ENCODE measurements around the gene TBC1D12. TPM values are rescaled to one million over a fixed set of nuclear protein-coding genes. Genes with fewer than 3 reads are reported as not detected.
"Not testable (repeated sequence)": the region's sequence is repeated elsewhere in the genome, so short reads cannot be mapped to it uniquely, and the experiment has no call there.

Gene TBC1D12
- total RNA-seq, 1 experiment from 2014 or later: 18.0 TPM

DNA sequence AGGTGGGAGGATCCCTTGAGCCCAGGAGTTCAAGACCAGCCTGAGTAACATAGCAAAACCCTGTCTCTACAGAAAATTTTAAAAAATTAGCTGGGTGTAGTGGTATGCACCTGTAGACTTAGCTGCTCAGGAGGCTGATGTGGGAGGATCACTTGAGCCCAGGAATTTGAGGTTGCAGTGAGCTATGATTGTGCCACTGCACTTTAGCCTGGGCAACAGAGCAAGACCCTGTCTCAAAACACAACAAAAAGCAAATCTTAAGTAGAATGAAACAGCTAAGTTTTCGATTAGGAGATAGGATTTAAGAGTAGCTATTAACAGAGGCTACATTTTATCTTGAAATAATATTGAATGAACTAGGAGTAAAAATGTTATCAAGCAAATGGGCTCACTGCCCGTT is 139.9 kb downstream of the TBC1D12 start:
- DNase-seq (ENCODE audit: low read depth): not testable (repeated sequence)

DNA sequence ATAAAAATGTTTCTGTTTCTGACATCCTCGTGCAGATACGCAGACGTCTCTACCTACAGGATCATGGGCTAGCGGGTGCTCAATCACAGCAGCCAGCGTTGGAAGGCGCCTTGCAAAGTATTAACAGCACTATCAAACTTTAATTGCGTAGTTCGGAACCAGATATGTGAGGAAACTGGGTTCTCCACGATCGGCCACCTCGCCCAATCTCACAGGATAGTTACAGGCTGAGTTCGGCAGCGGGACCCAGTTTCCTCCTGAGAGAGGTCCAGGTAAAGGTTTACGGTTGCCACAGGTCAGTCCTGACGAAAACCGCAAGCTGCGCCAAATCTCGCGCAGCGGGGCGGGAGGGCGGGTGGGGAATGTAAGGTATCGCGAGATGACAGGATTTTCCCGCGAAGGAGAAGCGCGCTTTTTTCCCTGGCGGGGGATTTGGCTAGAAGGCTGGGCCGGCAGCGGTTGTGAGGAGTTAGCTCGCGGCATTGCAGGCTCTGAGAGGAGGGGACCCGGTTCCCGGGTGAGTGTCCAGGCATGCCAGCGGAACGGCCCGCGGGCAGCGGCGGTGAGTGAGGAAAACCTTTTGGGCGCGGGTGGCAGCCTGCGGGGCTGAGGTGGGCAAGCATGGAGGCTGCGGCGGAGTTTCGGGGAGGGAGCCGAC is 143.2 kb downstream of the TBC1D12 start, which contains the start of gene HELLS:
TSS of gene HELLS (plus strand) at position 398 of the 658 bp plus-strand sequence. CDS start at position 532, 134 bp downstream.
- peak; percentile 85 for DNase-seq (ENCODE audit: low read depth)

DNA sequence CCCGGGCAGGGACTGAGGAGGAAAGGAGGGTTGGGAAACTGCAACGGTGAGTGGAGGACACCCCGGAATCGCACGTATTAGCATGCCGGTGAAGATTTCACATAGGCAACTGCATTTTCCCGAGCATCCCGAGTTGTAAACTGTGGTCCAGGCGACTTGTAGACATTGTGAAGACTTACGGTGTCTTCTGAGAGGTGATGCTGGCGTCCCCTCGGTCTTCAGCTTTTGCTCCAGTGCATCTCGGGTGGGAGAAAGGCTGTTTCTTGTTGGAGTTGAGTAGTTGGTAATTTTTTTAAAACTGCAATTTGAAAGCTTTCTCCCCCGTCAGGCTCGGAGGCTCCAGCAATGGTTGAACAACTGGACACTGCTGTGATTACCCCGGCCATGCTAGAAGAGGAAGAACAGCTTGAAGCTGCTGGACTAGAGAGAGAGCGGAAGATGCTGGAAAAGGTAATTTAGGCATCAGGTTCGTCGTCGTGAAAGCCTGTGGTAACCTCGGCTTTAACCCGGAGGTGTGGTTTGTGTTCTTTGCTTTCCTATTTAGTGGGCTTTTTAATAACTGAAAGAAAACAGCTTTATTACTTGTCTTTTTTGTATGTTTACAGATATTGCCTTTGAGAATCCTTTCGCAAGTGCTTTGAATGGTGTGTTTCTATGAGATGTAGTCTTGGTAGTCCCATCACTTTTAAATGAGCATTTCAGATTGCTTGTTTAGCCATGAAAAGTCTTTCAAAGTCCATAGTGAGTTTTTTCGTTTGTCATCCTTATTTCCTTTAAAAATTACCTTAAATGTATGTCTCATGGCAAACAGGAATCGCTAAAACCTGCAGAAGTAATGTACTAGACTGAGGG is 143.9 kb downstream of the TBC1D12 start:
- DNase-seq (ENCODE audit: low read depth): peak; percentile 28

DNA sequence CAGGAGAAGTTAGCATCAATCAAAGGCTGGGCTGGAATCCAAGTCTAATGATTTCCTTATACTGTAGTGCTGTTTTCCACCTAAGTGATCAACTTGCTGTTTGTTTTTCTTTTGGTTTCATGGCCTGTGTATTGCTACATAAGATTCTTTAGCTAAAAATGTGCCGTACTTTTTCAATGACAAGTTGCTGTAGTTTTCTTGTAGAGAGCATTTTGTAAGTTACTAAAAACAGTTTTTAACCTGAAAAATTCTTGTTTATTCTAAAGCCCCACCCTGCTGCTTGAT is 144.5 kb downstream of the TBC1D12 start:
- DNase-seq (ENCODE audit: low read depth): no peak

DNA sequence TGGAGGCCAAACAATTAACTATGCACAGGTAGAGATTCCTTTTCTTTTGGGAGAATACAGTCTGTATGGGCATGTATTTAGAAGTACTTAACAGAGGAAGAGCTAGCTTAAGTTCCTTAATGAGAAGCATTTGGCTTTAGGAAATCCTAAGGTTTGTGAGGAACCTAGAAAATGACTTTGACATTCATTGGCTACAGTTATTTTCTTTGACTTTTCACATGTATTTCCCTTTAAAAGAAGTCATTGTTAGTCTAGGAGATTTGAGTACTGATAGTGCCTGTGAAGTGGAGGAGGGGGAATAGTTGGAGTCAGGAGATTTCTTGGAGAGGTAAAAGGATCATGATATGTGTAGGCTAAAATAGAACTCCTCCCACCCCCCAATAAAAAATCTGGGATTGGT is 146.9 kb downstream of the TBC1D12 start:
- no peak for DNase-seq (ENCODE audit: low read depth)

DNA sequence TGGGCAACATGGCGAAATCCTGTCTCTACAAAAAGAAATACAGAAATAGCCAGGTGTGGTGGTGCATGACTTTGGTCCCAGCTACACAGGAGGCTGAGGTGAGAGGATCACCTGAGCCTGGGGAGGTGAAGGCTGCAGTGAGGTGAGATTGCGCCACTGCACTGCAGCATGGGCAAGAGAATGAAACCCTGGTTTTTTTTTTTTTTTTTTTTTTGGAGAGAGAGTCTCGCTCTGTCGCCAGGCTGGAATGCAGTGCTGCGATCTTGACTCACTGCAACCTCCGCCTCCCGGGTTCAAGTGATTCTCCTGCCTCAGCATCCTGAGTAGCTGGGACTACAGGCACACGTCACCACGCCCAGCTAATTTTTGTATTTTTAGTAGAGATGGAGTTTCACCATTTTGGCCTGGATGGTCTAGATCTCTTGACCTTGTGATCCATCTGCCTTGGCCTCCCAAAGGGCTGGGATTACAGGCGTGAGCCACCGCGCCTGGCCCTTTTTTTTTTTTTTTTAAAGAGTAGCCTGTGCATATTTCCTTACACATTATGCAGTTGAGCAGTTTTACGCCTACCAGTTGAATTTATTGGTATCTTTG is 165.5 kb downstream of the TBC1D12 start:
- DNase-seq (ENCODE audit: low read depth): peak; percentile 6

DNA sequence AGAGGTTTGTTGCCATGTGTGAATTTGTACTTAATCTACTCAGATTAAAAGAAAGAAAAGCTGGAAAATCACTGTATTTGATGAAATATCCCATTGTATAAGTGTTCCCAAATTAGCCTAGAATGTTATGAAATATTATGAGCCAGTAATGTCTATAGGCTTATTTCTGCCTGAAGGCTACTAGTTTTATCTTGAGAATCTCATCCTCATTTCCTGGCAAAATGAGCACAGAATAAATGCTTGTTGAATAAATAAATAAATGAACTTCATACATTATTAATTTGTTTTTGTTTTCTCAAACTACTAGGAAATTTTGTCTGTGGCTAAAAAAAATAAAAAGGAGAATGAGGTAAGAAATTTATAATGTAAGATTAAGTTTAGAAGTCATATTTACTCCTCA is 168.7 kb downstream of the TBC1D12 start:
- DNase-seq (ENCODE audit: low read depth): no peak

DNA sequence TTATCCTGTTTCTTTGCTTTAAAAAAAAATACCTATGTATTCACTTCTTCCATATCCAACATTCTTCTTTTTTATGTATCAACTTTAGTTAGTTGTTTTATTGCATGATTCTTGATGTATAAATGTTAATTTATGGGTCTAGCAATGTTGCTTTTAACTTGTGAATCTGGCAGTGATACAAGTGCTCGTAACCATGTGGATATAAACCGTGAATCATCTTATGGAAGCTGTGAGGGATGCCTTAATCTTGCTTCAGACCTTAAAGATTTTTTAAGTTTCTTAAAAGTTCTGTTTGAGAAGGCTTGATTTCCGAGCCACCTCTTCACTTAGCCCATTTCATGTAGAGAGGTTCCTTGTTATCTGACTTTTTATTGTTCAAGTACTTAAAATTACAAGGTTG is 169.2 kb downstream of the TBC1D12 start:
- no peak for DNase-seq (ENCODE audit: low read depth)

DNA sequence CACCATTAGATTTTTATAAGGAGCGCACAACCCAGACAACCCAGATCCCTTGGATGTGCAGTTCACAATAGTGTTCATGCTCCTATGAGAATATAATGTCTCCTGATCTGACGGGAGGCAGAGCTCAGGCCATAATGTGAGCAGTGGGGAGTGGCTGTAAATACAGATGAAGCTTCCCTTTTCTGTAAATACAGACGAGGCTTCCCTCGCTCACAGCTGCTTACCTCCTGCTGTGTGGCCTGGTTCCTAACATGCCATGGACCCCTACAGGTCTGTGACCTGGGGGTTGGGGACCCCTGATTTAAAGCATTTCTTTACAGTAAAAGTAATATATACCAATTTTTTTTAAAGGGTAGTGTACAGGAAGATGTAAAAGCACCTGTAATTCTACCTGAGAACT is 176.4 kb downstream of the TBC1D12 start:
- no peak for DNase-seq (ENCODE audit: low read depth)

DNA sequence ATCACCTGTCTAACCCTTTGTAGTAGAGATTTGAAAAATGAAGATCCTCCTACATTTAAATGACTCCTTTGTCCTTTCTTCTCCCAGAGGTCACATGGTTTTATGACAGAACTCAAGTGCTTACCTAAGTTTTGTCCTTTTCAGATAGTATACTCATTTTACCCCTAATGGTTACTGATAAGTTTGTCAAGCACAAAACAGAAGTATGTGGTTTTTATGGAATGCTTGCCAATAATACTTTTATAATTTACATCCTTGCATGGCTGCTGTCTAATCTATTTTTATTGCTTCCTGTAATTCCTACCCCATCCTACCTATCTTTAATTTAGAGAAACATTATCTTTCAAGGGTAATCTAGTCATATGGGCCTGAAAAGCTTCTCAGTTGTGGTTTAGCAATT is 180.8 kb downstream of the TBC1D12 start:
- DNase-seq (ENCODE audit: low read depth): no peak

Other genes starting within 250 kb of the TBC1D12 start
- 46.8 and 52.2 TPM in 2 replicates for gene NOC3L, start 39.6 kb upstream of the TBC1D12 start, total RNA-seq (2014; rRNA removed)
- 70.1 and 92.9 TPM in 2 replicates for gene HELLS, start 143.2 kb downstream of the TBC1D12 start, total RNA-seq (2014; rRNA removed)